ENCODE measurements around the gene GPR31.

GRCh38 chr6:167148997-167149396 lies 8.8 kb downstream of the GPR31 start:
- TF ChIP-seq CTCF (IDR thresholded peaks at IDR 0.05; ENCODE audit: poor library complexity) (no peak), EZH2 (IDR thresholded peaks at IDR 0.05; ENCODE audit: borderline replicate concordance) (no peak)
